Astrocyte of the spinal cord (primary cell): ENCODE data around the gene SPATS2L.

Experiments
- DNase-seq: peaks from one replicate; pipeline ENCODE4 v3.0.0; 2011; ENCODE audit warnings: low read depth, low spot score
- H3K4me3 ChIP-seq: 2 replicates; pipeline ENCODE4 v1.5.1; 2011; ENCODE audit warnings: low read depth, mild to moderate bottlenecking, low read length, moderate library complexity
- in situ Hi-C: cut with HindIII; loops from 2 replicates; pipeline ENCODE4 v1.10.0; 2017; ENCODE audit warnings: low sequenced_read_pairs
- TF ChIP-seq, protein P1 (sequence below): IDR thresholded peaks from 2 replicates; pipeline ENCODE4 v1.5.1; 2012; ENCODE audit warnings: low read depth, mild to moderate bottlenecking, low read length, inconsistent platforms

SPATS2L gene

DNA sequence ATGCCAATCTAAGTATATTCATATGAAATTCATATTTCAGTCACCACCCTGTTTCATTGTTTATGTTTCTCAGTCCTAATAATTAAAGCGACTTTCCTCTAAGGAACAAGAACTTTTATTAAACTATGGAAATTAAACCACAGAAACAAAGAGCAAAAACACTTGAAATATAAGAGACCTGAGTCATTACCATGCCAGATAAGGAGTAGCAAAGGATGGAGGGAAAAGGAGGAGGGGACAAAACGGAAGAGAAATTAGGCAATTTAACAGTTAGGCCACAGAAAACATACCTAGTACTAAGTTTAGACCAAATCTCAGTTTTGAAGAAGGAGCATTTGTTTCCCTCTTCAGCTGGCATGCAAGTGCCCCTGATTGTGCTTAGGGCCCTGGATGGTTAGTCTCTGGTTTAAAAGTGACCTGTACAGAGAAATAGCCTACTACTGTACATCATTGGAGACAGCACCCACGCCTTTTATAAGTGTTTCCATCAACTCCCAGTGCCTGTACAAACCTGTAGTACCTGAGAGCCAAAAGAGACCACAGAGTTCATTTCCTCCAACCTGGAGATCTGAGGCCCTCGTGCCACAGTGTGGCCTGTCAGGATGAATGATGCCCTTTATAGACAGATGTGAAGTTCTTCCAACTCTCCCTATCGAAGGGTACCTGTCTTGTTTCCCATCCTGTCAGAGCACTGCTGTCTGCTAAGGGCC, 74.5 kb downstream of the SPATS2L start:
- TF ChIP-seq, protein P1, sequence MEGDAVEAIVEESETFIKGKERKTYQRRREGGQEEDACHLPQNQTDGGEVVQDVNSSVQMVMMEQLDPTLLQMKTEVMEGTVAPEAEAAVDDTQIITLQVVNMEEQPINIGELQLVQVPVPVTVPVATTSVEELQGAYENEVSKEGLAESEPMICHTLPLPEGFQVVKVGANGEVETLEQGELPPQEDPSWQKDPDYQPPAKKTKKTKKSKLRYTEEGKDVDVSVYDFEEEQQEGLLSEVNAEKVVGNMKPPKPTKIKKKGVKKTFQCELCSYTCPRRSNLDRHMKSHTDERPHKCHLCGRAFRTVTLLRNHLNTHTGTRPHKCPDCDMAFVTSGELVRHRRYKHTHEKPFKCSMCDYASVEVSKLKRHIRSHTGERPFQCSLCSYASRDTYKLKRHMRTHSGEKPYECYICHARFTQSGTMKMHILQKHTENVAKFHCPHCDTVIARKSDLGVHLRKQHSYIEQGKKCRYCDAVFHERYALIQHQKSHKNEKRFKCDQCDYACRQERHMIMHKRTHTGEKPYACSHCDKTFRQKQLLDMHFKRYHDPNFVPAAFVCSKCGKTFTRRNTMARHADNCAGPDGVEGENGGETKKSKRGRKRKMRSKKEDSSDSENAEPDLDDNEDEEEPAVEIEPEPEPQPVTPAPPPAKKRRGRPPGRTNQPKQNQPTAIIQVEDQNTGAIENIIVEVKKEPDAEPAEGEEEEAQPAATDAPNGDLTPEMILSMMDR, result no peak
- no peak overlapping the region for H3K4me3 ChIP-seq
- in situ Hi-C loops, result no loop called here
- DNase-seq, result peak; percentile 78

DNA sequence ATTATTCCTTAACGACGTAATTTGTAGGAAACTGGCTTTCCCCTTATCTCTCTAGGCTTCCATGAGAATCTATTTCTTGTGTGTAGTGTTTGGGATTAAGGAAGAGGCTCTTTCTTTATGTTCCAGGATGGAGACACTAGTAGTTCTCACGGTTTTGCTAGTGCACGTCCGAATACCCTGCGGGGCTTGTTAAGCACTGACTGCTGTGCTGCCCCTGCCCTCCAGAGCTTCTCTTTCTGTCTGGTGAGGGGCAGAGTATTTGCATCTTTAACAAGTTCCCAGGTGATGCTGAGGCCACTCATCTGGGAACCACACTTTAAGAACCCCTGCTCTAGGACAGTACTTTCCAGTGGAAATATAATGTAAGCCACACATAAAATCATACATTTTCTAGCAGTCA, 76.4 kb downstream of the SPATS2L start:
- no peak for DNase-seq
- no peak overlapping the region for H3K4me3 ChIP-seq
- in situ Hi-C loops, result no loop called here
- TF ChIP-seq, protein P1, result no peak

DNA sequence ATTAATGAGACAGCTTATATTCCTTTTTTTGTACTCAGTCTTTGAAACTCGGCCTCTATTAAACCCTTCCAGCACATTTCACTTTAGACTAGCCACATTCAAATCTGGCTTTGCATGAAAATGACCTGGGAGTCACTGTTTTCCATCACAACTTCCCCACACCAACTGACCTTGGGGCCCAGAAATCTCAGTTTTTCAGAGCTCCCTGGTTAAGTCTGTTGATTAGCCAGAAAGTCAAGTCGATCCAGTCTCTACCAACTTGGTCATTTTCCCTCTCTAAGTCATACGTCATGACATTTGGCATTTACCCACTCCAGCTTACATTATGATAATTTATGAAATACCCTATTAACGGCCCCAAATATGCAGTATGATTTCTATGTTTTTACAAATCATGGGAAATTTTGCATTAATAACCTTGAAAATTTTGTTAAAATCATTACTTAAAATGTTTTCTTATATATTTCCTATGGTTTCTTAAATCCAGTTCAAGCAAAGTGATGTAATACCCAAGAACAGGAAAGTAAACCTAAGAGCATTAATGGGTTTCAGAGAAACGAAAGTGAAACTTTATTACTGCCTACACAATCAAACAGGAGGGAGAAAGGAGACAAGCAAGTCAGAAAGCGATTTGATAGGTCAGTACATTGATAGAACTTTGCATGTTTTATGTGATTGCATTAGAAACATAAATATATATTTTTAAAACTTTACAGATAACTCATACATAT, 77.1 kb downstream of the SPATS2L start:
- peak; percentile 85 for DNase-seq
- H3K4me3 ChIP-seq, result no peak overlapping the region
- in situ Hi-C loops, result no loop called here

DNA sequence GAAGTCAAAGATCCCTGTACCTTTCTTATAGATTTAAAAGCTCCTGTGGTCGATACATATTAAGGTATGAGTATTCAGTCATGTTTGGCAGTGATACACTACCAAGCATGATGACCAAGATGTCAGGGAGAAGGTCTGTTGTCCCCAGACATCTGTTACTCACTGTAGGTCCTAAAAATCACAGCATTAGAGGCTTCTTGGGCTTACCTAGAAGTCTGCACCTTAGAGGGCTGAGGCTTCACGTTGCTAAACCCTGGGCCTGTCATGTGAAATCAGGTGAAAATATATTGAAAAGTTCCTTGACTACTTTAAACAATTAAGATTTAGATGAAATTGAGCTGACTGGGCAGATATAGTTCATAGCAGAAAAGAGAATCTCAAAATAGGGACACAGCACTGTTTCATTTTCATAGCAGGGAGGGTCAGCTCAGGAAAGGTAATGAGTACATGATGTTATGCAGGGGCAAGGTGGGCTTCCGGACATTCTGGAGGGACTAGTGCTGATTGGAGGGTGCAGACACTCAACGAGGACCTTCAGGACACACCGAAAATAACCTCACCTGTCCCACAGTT, 78.7 kb downstream of the SPATS2L start:
- H3K4me3 ChIP-seq, result no peak overlapping the region
- TF ChIP-seq, protein P1, result no peak
- no peak for DNase-seq
- in situ Hi-C loops, result no loop called here

More for the DNA sequence above, 77.1 kb downstream of the SPATS2L start:
- TF ChIP-seq, protein P1, result no peak

DNA sequence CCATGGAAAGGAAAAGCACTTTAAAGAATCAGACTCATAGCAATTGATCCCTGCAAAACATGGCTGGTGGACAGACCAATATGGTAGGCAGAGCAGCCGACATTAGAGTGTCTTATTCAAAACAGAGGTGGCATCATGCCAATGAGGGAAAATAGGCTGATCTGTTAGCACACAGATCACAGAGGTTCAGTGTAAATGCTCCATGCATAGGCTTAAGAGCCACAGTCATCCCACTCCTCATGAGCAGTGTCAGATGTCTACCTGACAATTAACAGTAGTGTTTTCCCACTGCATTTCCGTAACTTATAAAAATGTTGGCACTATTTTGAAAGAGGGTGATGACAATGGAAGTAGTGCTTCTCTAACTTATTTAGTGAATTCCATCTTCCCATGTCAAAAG, 86.7 kb downstream of the SPATS2L start:
- DNase-seq, result no peak
- TF ChIP-seq, protein P1, result no peak
- in situ Hi-C loops, result no loop called here
- H3K4me3 ChIP-seq, result no peak overlapping the region

DNA sequence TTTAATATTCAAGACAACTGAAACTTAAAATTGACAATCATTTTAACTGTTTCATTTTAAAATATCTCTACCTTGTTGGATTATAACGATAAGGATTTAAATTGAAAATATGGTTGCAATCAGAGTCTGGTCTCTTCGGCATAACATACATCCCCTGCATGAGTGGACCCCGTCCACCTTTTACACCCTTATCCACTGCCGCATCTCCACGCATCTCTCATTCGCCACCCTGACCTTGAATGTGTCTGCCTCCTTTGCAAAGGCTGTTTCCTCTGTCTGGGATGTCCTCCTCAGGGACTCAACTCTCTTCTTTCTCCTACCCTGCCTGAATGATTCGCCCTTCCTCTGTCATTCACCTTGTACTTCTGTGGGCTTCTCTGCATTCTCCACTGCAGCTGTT, 87.6 kb downstream of the SPATS2L start:
- in situ Hi-C loops, result no loop called here
- TF ChIP-seq, protein P1, result no peak
- DNase-seq, result no peak
- H3K4me3 ChIP-seq, result no peak overlapping the region
